ENCODE data around the gene TNPO1.

Gene TNPO1

GRCh38 chr5:72817076-72817481 lies 618 bp downstream of the TNPO1 start:
- intact Hi-C loops (cut with DNase I), result loop anchor here (2.0 to 5.0 kb wide), 3 partner anchors 138 to 450 kb away; no protein-coding TSS in a partner anchor

GRCh38 chr5:72817671-72818266 lies 1.3 kb downstream of the TNPO1 start:
- DNase-seq, result no peak
- intact Hi-C loops (cut with DNase I), result loop anchor here (2.0 to 5.0 kb wide), 3 partner anchors 137 to 450 kb away; no protein-coding TSS in a partner anchor

More at GRCh38 chr5:72817076-72817481, 618 bp downstream of the TNPO1 start:
- peak; percentile 27 to 90 (median 49) for DNase-seq

- intact Hi-C loops (cut with DNase I), result loop anchor here (5.0 kb wide), 1 partner anchor 452 kb away; no protein-coding TSS in a partner anchor
- peak in 9 of 10 donors; percentile 58 to 95 (median 64) for DNase-seq
Observed at GRCh38 chr5:72818866-72819534, 2.5 kb downstream of the TNPO1 start.

GRCh38 chr5:72821776-72822175 lies 5.3 kb downstream of the TNPO1 start:
- intact Hi-C loops (cut with DNase I), result no loop called here
- no peak for DNase-seq

- intact Hi-C loops (cut with DNase I), result no loop called here
- DNase-seq, result no peak
Observed at GRCh38 chr5:72822944-72823343, 6.5 kb downstream of the TNPO1 start.

GRCh38 chr5:72829707-72830106 lies 13.2 kb downstream of the TNPO1 start:
- intact Hi-C loops (cut with DNase I), result no loop called here
- no peak for DNase-seq

GRCh38 chr5:72830362-72830761 lies 13.9 kb downstream of the TNPO1 start:
- DNase-seq, result no peak
- intact Hi-C loops (cut with DNase I), result no loop called here

GRCh38 chr5:72831685-72832084 lies 15.2 kb downstream of the TNPO1 start:
- no peak for DNase-seq
- intact Hi-C loops (cut with DNase I), result no loop called here

GRCh38 chr5:72834924-72835323 lies 18.5 kb downstream of the TNPO1 start:
- no peak for DNase-seq
- intact Hi-C loops (cut with DNase I), result no loop called here

- intact Hi-C loops (cut with DNase I), result no loop called here
Observed at GRCh38 chr5:72835633-72836032, 19.2 kb downstream of the TNPO1 start.

GRCh38 chr5:72836810-72837209 lies 20.3 kb downstream of the TNPO1 start:
- intact Hi-C loops (cut with DNase I), result no loop called here
- DNase-seq, result no peak

More at GRCh38 chr5:72835633-72836032, 19.2 kb downstream of the TNPO1 start:
- DNase-seq, result no peak

- no peak for DNase-seq
- intact Hi-C loops (cut with DNase I), result no loop called here
Observed at GRCh38 chr5:72837524-72838096, 21.1 kb downstream of the TNPO1 start.

GRCh38 chr5:72840041-72840440 lies 23.6 kb downstream of the TNPO1 start:
- intact Hi-C loops (cut with DNase I), result loop anchor here (10.0 kb wide), 1 partner anchor 225 kb away; no protein-coding TSS in a partner anchor
- no peak for DNase-seq

GRCh38 chr5:72841756-72842535 lies 25.5 kb downstream of the TNPO1 start:
- intact Hi-C loops (cut with DNase I), result loop anchor here (10.0 kb wide), 1 partner anchor 227 kb away; no protein-coding TSS in a partner anchor
- no peak for DNase-seq

- intact Hi-C loops (cut with DNase I), result loop anchor here (10.0 kb wide), 1 partner anchor 228 kb away; no protein-coding TSS in a partner anchor
- peak in 1 of 10 donors; percentile 49 for DNase-seq
Observed at GRCh38 chr5:72842816-72843215, 26.4 kb downstream of the TNPO1 start.

- intact Hi-C loops (cut with DNase I), result loop anchor here (10.0 kb wide), 1 partner anchor 229 kb away; no protein-coding TSS in a partner anchor
- no peak for DNase-seq
Observed at GRCh38 chr5:72844218-72844603, 27.8 kb downstream of the TNPO1 start.

GRCh38 chr5:72845889-72846288 lies 29.4 kb downstream of the TNPO1 start:
- intact Hi-C loops (cut with DNase I), result loop anchor here (10.0 kb wide), 1 partner anchor 231 kb away; no protein-coding TSS in a partner anchor
- no peak for DNase-seq

- intact Hi-C loops (cut with DNase I), result loop anchor here (10.0 kb wide), 1 partner anchor 232 kb away; no protein-coding TSS in a partner anchor
Observed at GRCh38 chr5:72846483-72846882, 30.0 kb downstream of the TNPO1 start.

GRCh38 chr5:72847439-72847838 lies 31.0 kb downstream of the TNPO1 start:
- DNase-seq, result no peak
- intact Hi-C loops (cut with DNase I), result loop anchor here (10.0 kb wide), 1 partner anchor 233 kb away; no protein-coding TSS in a partner anchor

More at GRCh38 chr5:72846483-72846882, 30.0 kb downstream of the TNPO1 start:
- no peak for DNase-seq

- intact Hi-C loops (cut with DNase I), result loop anchor here (2.0 to 10.0 kb wide), 2 partner anchors 107 to 233 kb away; no protein-coding TSS in a partner anchor
Observed at GRCh38 chr5:72847989-72848473, 31.6 kb downstream of the TNPO1 start.

More at GRCh38 chr5:72847989-72848473, 31.6 kb downstream of the TNPO1 start:
- DNase-seq, result peak; percentile 92 to 99 (median 96)

Measured in posterior cingulate gyrus (tissue), 11 donors.